Vagina (tissue), 2 donors: ENCODE data around the gene NOTO.

Source experiments
- CTCF ChIP-seq, 3 experiments: fragments of 450-650 bp in 2 of 3; fragments of 200-600 bp in 1 of 3; sonication (generic) in 1 of 3; IDR thresholded peaks; one replicate each; pipeline ENCODE4 v1.5.1; 2017 to 2019; ENCODE audit warnings: antibody characterized with exemption in 3 of 3, mild to moderate bottlenecking in 2 of 3, moderate library complexity in 2 of 3
- POLR2AphosphoS5 ChIP-seq, 2 donors: sonication (generic); formaldehyde crosslinking; IDR thresholded peaks; one replicate each; pipeline ENCODE4 v1.9.0; 2017; ENCODE audit warnings: antibody characterized with exemption in 2 of 2, mild to moderate bottlenecking in 2 of 2, low read depth in 1 of 2; ENCODE audit not compliant: insufficient read depth in 1 of 2

DNA sequence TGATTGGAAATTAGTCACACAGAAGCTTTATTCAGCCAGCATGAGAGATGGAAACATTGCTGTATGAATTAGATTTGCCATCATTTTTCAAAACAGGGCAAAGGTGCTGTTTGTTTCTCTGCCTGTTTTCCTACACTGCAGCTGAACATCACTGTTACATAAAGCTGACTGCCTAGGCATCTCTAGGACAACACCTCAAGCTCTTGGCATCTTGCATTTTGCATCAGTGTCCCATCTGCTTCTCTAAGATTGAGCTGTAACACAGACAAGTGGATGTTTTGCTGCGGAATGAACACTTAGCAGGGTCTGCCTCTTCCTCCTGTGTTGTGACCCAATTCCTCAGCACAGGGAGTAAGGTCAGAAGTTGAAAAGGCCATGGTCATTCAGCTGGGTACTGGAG lies 36.6 kb downstream of the NOTO start:
- TF ChIP-seq CTCF (IDR thresholded peaks at IDR 0.05) (no peak), POLR2AphosphoS5 (IDR thresholded peaks at IDR 0.05; ENCODE audit: insufficient read depth in 1 of 2, low read depth in 1 of 2) (no peak)
